GM23338 (cell line): ENCODE measurements around the gene SRRD. TPM values are rescaled to one million over a fixed set of nuclear protein-coding genes. Genes with fewer than 3 reads are reported as not detected.

Source experiments
- ATAC-seq: fragments of 200-7000 bp; cut with Tn5 transposase; 3 replicates; pipeline ENCODE4 v1.9.1; 2020
- DNase-seq: peaks from one replicate; pipeline ENCODE4 v3.0.0-alpha.2; 2015; ENCODE audit warnings: low spot score
- H2AFZ ChIP-seq: fragments of 200-600 bp; sonication (generic); 2 replicates; pipeline ENCODE4 v1.8.0; 2016; ENCODE audit warnings: antibody characterized with exemption, mild to moderate bottlenecking, moderate library complexity
- H3F3A ChIP-seq: fragments of 200-600 bp; sonication (generic); replicated peaks from 2 replicates; pipeline ENCODE4 v1.8.0; 2017; ENCODE audit warnings: antibody characterized with exemption, mixed run types, low read depth
- H3K27ac ChIP-seq: fragments of 200-600 bp; sonication (generic); 2 replicates; pipeline ENCODE4 v1.6.1; 2016; ENCODE audit warnings: low read depth
- H3K27me3 ChIP-seq: fragments of 200-600 bp; sonication (generic); 2 replicates; pipeline ENCODE4 v1.8.0; 2016; ENCODE audit warnings: mild to moderate bottlenecking, mixed run types, moderate library complexity; ENCODE audit not compliant: insufficient read depth
- H3K36me3 ChIP-seq: fragments of 200-600 bp; sonication (generic); 2 replicates; pipeline ENCODE4 v1.8.0; 2016; ENCODE audit warnings: mild to moderate bottlenecking; ENCODE audit not compliant: insufficient read depth
- H3K4me1 ChIP-seq: fragments of 200-600 bp; sonication (generic); 2 replicates; pipeline ENCODE4 v1.8.0; 2016; ENCODE audit warnings: mild to moderate bottlenecking, moderate library complexity; ENCODE audit not compliant: insufficient read depth
- H3K4me2 ChIP-seq: fragments of 200-600 bp; sonication (generic); 2 replicates; pipeline ENCODE4 v1.7.1; 2017; ENCODE audit warnings: mixed run types
- H3K4me3 ChIP-seq: fragments of 200-600 bp; sonication (generic); 2 replicates; pipeline ENCODE4 v1.6.1; 2016; ENCODE audit warnings: mixed run types
- H3K79me2 ChIP-seq: fragments of 200-600 bp; sonication (generic); replicated peaks from 2 replicates; pipeline ENCODE4 v1.8.0; 2017; ENCODE audit warnings: mild to moderate bottlenecking; ENCODE audit not compliant: insufficient read depth
- H3K9me2 ChIP-seq: fragments of 200-600 bp; sonication (generic); 2 replicates; pipeline ENCODE4 v1.8.0; 2017; ENCODE audit not compliant: insufficient read depth
- H4K20me1 ChIP-seq: fragments of 200-600 bp; sonication (generic); replicated peaks from 2 replicates; pipeline ENCODE4 v1.8.0; 2017; ENCODE audit warnings: mild to moderate bottlenecking; ENCODE audit not compliant: insufficient read depth
- H3K27ac Mint-ChIP-seq: 2 replicates; pipeline ENCODE4 v1.8.0; 2020; ENCODE audit warnings: inconsistent platforms, mild to moderate bottlenecking, moderate library complexity, mixed read lengths
- H3K27me3 Mint-ChIP-seq: 3 replicates; pipeline ENCODE4 v1.8.0; 2022; ENCODE audit warnings: low read depth, mild to moderate bottlenecking, moderate library complexity, mixed read lengths, inconsistent platforms; ENCODE audit not compliant: insufficient read depth, poor library complexity
- H3K36me3 Mint-ChIP-seq: 3 replicates; pipeline ENCODE4 v1.8.0; 2021; ENCODE audit warnings: low read depth, mild to moderate bottlenecking, inconsistent platforms, moderate library complexity, mixed read lengths
- H3K4me1 Mint-ChIP-seq: 3 replicates; pipeline ENCODE4 v1.8.0; 2020; ENCODE audit warnings: mild to moderate bottlenecking, inconsistent platforms, mixed read lengths
- H3K4me3 Mint-ChIP-seq: 3 replicates; pipeline ENCODE4 v1.8.0; 2021; ENCODE audit warnings: moderate library complexity, mild to moderate bottlenecking, inconsistent platforms, mixed read lengths
- H3K9me3 Mint-ChIP-seq: 3 replicates; pipeline ENCODE4 v1.8.0; 2020; ENCODE audit warnings: moderate library complexity, mild to moderate bottlenecking, inconsistent platforms, mixed read lengths
- EZH2 ChIP-seq: fragments of 200-600 bp; sonication (generic); IDR thresholded peaks from one replicate; pipeline ENCODE4 v1.8.0; 2017; ENCODE audit warnings: antibody characterized with exemption, mild to moderate bottlenecking, low read depth; ENCODE audit not compliant: unreplicated experiment
- EZH2phosphoT487 ChIP-seq: fragments of 200-600 bp; sonication (generic); IDR thresholded peaks from one replicate; pipeline ENCODE4 v1.8.1; 2018; ENCODE audit warnings: antibody characterized with exemption; ENCODE audit not compliant: unreplicated experiment
- JUNB ChIP-seq: IDR thresholded peaks from one replicate; pipeline ENCODE4 v1.6.1; 2016; ENCODE audit warnings: antibody characterized with exemption; ENCODE audit not compliant: unreplicated experiment
- NANOG ChIP-seq: IDR thresholded peaks from 2 replicates; pipeline ENCODE4 v1.6.1; 2016; ENCODE audit warnings: antibody characterized with exemption, borderline replicate concordance
- POLR2AphosphoS5 ChIP-seq: IDR thresholded peaks from 2 replicates; pipeline ENCODE4 v1.6.1; 2016; ENCODE audit warnings: antibody characterized with exemption, low read depth
- ZNF114 ChIP-seq: fragments of 250-450 bp; sonication (Bioruptor Pico); IDR thresholded peaks from 2 replicates; pipeline ENCODE4 v1.5.0; 2020; ENCODE audit warnings: mild to moderate bottlenecking, moderate library complexity
- polyA plus RNA-seq: library from polyadenylated mRNA; unstranded; fragments of >200 nt; fragmentation: Nextera tagmentation; extraction: Ambion mirVana; gene quantifications from 2 replicates; pipeline ENCODE4 v1.2.1, GENCODE V29; 2016
- total RNA-seq: library from RNA; depleted of rRNA; stranded (reverse); fragments of >200 nt; shearing (Covaris generic); gene quantifications from 2 replicates; pipeline ENCODE4 v1.2.3, GENCODE V29; 2014
- TF ChIP-seq, protein P1 (sequence below), 2 experiments: fragments of 200-600 bp in 1 of 2; sonication (generic) in 1 of 2; conservative IDR thresholded peaks; 2 replicates each; pipeline versions ENCODE4 v1.5.1 to v1.6.1; 2016 to 2017; ENCODE audit warnings: antibody characterized with exemption in 2 of 2, low read depth in 2 of 2, mild to moderate bottlenecking in 2 of 2, moderate library complexity in 1 of 2
- TF ChIP-seq, protein P2 (sequence below): IDR thresholded peaks from 2 replicates; pipeline ENCODE4 v1.6.1; 2016; ENCODE audit warnings: antibody characterized with exemption

SRRD gene
- total and polyA plus RNA-seq, 2 experiments from 2014 or later, result 17.8 to 23.2 TPM

DNA sequence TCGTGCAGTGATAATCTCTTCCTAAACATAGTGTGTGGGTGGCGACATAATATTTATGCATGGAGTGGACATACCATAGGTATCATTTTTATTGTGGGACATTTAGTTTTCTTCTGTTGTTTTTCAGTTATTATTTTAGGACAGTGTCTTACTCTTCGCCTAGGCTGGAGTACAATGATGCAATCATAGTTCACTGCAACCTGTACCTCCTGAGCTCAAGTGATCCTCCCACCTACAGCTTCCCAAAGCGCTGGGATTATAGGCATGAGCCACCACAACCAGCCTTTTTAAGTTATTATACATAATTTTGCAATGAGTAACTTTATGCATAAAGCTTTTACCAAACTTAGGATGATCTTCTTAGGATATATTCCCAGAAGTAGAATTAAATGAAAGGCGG is 2.7 kb downstream of the SRRD start:
- Histone ChIP-seq H3K79me2 (peaks cover 49% of the 10 kb centered on the region), H3K27me3 (no peaks in the 10 kb centered on the region), H3K4me2 (no peak overlapping the region), H3K27ac (no peak overlapping the region), H3K4me1 (peaks cover 20% of the 10 kb centered on the region), H3K9me2 (no peaks in the 10 kb centered on the region), H3F3A (peaks cover 41% of the 10 kb centered on the region), H4K20me1 (peaks cover 8% of the 10 kb centered on the region; the same call in 1 of the 2 replicates), H2AFZ (no peak overlapping the region), H3K4me3 (no peak overlapping the region), H3K36me3 (peaks cover 30% of the 10 kb centered on the region)
- no peak for DNase-seq
- no peak for TF ChIP-seq EZH2
- TF ChIP-seq EZH2phosphoT487, result no peak
- TF ChIP-seq NANOG, result no peak
- peaks cover 36% of the 10 kb centered on the region for H3K36me3 Mint-ChIP-seq
- no peak overlapping the region; the same call in 1 of the 2 replicates for H3K27ac Mint-ChIP-seq
- H3K4me1 Mint-ChIP-seq, result peaks cover 27% of the 10 kb centered on the region
- no peak overlapping the region for H3K4me3 Mint-ChIP-seq
- H3K27me3 Mint-ChIP-seq, result peaks cover 2% of the 10 kb centered on the region
- ATAC-seq, result no peak
- H3K9me3 Mint-ChIP-seq, result 0 out of 3 replicates have a peak, but pooled peaks cover 2% of the 10 kb centered on the region

DNA sequence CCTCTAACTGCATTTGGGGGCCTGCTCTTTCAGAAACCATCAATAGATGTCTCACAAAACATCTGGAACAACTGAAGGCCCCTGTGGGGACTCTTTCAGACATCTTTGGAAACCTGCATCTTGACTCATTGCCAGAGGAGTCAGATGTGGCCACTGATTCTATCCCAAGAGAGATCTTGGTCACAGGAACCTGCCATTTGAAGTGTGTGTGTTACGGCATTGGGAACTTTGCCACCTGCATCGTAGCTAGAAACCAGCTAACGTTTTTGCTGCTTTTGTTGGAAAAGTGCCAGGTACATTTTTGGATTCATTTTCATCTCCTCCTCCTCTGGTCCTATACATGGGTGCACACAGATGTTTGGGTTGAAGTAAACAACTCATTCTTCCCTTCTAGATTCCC is 4.3 kb downstream of the SRRD start:
- no peak overlapping the region for H3K4me3 Mint-ChIP-seq
- 0 out of 3 replicates have a peak, but pooled peaks cover 2% of the 10 kb centered on the region for H3K9me3 Mint-ChIP-seq
- peaks cover 33% of the 10 kb centered on the region for H3K79me2 ChIP-seq

DNA sequence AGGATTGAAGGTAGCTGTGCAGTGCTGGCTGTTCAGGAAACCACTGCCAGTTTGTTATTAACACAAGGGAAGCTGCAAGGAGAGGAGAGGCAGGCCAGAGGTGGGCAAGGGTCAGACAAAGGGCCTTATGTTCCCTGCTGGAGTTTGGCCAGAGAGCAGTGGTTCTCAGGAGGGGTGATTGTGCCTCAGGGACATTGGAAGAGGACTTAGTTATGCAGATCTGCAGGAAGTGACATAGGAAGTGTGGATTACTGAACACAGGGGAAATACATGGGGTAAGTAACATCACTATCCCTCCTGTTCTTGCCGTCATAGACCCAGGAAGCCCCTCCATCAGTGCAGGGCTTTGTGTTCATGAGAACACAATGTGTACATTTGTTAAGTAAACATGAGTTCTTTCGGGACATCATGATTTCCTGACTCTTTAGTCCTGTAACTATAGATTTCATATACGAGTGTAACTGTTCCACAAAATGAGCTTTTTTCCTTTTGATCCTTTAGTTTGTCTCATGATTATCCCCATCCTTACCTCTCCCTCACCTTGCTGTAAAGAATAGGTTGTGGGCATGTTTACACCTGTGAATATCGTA is 5.9 kb downstream of the SRRD start:
- Histone ChIP-seq H3K4me2 (no peak overlapping the region), H3K4me3 (no peak overlapping the region), H3K4me1 (peaks cover 3% of the 10 kb centered on the region; the same call in 1 of the 2 replicates), H3K36me3 (peaks cover 56% of the 10 kb centered on the region), H3K27me3 (no peaks in the 10 kb centered on the region), H3K9me2 (no peaks in the 10 kb centered on the region), H3K27ac (0 out of 2 replicates have a peak overlapping the region, but pooled peaks have one; percentile 26), H3K79me2 (peaks cover 25% of the 10 kb centered on the region), H2AFZ (no peak overlapping the region), H3F3A (peaks cover 43% of the 10 kb centered on the region), H4K20me1 (peaks cover 8% of the 10 kb centered on the region)
- no peaks in the 10 kb centered on the region for H3K9me3 Mint-ChIP-seq
- H3K27me3 Mint-ChIP-seq, result no peaks in the 10 kb centered on the region
- ATAC-seq, result no peak
- peaks cover 63% of the 10 kb centered on the region for H3K36me3 Mint-ChIP-seq
- peaks cover 8% of the 10 kb centered on the region for H3K4me1 Mint-ChIP-seq
- no peak overlapping the region for H3K4me3 Mint-ChIP-seq
- no peak overlapping the region; the same call in 1 of the 2 replicates for H3K27ac Mint-ChIP-seq
- no peak for DNase-seq
- TF ChIP-seq, protein P1, sequence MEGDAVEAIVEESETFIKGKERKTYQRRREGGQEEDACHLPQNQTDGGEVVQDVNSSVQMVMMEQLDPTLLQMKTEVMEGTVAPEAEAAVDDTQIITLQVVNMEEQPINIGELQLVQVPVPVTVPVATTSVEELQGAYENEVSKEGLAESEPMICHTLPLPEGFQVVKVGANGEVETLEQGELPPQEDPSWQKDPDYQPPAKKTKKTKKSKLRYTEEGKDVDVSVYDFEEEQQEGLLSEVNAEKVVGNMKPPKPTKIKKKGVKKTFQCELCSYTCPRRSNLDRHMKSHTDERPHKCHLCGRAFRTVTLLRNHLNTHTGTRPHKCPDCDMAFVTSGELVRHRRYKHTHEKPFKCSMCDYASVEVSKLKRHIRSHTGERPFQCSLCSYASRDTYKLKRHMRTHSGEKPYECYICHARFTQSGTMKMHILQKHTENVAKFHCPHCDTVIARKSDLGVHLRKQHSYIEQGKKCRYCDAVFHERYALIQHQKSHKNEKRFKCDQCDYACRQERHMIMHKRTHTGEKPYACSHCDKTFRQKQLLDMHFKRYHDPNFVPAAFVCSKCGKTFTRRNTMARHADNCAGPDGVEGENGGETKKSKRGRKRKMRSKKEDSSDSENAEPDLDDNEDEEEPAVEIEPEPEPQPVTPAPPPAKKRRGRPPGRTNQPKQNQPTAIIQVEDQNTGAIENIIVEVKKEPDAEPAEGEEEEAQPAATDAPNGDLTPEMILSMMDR (conservative IDR thresholded peaks at IDR 0.05; ENCODE audit: low read depth in 2 of 2), result no peak
- TF ChIP-seq ZNF114 (CRISPR knock-in tag) (no peak), JUNB (no peak), POLR2AphosphoS5 (no peak)

More for the DNA sequence above, 4.3 kb downstream of the SRRD start:
- no peak overlapping the region for H3K27ac Mint-ChIP-seq
- H3K4me1 Mint-ChIP-seq, result peaks cover 13% of the 10 kb centered on the region
- Histone ChIP-seq H4K20me1 (peaks cover 8% of the 10 kb centered on the region; the same call in 1 of the 2 replicates), H2AFZ (no peak overlapping the region), H3K9me2 (no peaks in the 10 kb centered on the region), H3K4me2 (no peak overlapping the region), H3K27ac (no peak overlapping the region), H3K27me3 (no peaks in the 10 kb centered on the region), H3F3A (peaks cover 42% of the 10 kb centered on the region), H3K36me3 (peaks cover 44% of the 10 kb centered on the region), H3K4me3 (no peak overlapping the region), H3K4me1 (peaks cover 7% of the 10 kb centered on the region; the same call in 1 of the 2 replicates)
- peaks cover 48% of the 10 kb centered on the region for H3K36me3 Mint-ChIP-seq
- DNase-seq (no peak), ATAC-seq (no peak)
- H3K27me3 Mint-ChIP-seq, result peaks cover 2% of the 10 kb centered on the region
- TF ChIP-seq POLR2AphosphoS5 (no peak), EZH2phosphoT487 (no peak)
- TF ChIP-seq, protein P2, sequence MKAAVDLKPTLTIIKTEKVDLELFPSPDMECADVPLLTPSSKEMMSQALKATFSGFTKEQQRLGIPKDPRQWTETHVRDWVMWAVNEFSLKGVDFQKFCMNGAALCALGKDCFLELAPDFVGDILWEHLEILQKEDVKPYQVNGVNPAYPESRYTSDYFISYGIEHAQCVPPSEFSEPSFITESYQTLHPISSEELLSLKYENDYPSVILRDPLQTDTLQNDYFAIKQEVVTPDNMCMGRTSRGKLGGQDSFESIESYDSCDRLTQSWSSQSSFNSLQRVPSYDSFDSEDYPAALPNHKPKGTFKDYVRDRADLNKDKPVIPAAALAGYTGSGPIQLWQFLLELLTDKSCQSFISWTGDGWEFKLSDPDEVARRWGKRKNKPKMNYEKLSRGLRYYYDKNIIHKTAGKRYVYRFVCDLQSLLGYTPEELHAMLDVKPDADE, result no peak
